CD4-positive, alpha-beta T cell treated with Interferon gamma for 1 hour (primary cell): Measurements from ENCODE around the gene KCNB1.

ENCODE experiments used
- DNase-seq: peaks from one replicate; pipeline ENCODE4 v3.0.0-alpha.2; 2020

KCNB1 gene

GRCh38 chr20:49496553-49497397, 14.3 kb upstream of the KCNB1 start:
- no peak for DNase-seq

GRCh38 chr20:49496043-49496442, 13.6 kb upstream of the KCNB1 start:
- DNase-seq, result no peak

GRCh38 chr20:49490689-49491088, 8.2 kb upstream of the KCNB1 start:
- DNase-seq, result no peak

- DNase-seq, result no peak
These were observed 7.2 kb upstream of the KCNB1 start for GRCh38 chr20:49489688-49490087.

GRCh38 chr20:49486064-49486463, 3.6 kb upstream of the KCNB1 start:
- no peak for DNase-seq

- no peak for DNase-seq
These were observed 3.1 kb upstream of the KCNB1 start for GRCh38 chr20:49485563-49485962.

- peak; percentile 29 for DNase-seq
These were observed 2.0 kb upstream of the KCNB1 start for GRCh38 chr20:49484180-49485140.

GRCh38 chr20:49483696-49484123, 1.2 kb upstream of the KCNB1 start:
- DNase-seq, result no peak

GRCh38 chr20:49483018-49483695, 689 bp upstream of the KCNB1 start:
- DNase-seq, result no peak

GRCh38 chr20:49482173-49482572, 295 bp downstream of the KCNB1 start:
- no peak for DNase-seq

- no peak for DNase-seq
These were observed 1.4 kb downstream of the KCNB1 start for GRCh38 chr20:49481116-49481515.

- DNase-seq, result no peak
These were observed 2.2 kb downstream of the KCNB1 start for GRCh38 chr20:49480236-49480635.

- DNase-seq, result no peak
These were observed 2.7 kb downstream of the KCNB1 start for GRCh38 chr20:49479785-49480184.

GRCh38 chr20:49478754-49479689, 3.4 kb downstream of the KCNB1 start:
- no peak for DNase-seq

GRCh38 chr20:49478266-49478665, 4.2 kb downstream of the KCNB1 start:
- no peak for DNase-seq

GRCh38 chr20:49477200-49477599, 5.3 kb downstream of the KCNB1 start:
- no peak for DNase-seq

GRCh38 chr20:49476016-49476355, 6.5 kb downstream of the KCNB1 start:
- DNase-seq, result no peak

GRCh38 chr20:49475292-49476015, 7.0 kb downstream of the KCNB1 start:
- no peak for DNase-seq

- no peak for DNase-seq
These were observed 11.1 kb downstream of the KCNB1 start for GRCh38 chr20:49471397-49471796.

- DNase-seq, result no peak
These were observed 11.5 kb downstream of the KCNB1 start for GRCh38 chr20:49470922-49471321.

GRCh38 chr20:49469060-49469459, 13.4 kb downstream of the KCNB1 start:
- no peak for DNase-seq
